H54 (cell line): Measurements from ENCODE around the gene DYRK2.
A peak's percentile ranks its signal among the peaks of the same experiment; 100 is the strongest.

Experiments used
- DNase-seq: peaks from one replicate; pipeline ENCODE4 v3.0.0; 2011; ENCODE audit warnings: low spot score, mixed read lengths; ENCODE audit not compliant: insufficient read length
- FAIRE-seq: peaks from 3 replicates; lab custom pipeline; 2011; peaks lifted over from hg19 to GRCh38; lab: Jason Lieb, UNC
- POLR2A ChIP-seq: IDR thresholded peaks from 2 replicates; pipeline ENCODE4 v1.6.1; 2011; ENCODE audit warnings: low read depth, mild to moderate bottlenecking, low read length

The DYRK2 gene

DNA sequence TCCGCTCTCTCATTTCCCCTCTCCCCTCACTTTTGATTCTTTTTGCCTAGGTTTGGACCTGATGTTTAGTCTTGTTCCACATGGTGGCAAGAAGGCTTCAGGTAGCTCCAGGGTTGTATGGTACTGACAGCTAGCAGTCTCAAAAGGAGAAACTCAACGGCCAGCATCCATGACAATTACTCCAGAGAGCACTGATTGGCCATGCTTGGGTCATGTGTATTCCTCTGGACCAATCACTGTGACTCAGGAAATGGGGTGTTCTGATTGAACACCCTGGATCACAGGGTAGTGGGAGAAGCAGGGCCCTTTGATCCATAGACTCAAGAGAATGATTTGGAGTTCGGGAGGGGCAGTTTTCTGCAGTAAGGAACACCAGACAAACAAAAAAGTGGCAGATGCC lies 45.3 kb downstream of the DYRK2 start:
- no peak for TF ChIP-seq POLR2A
- DNase-seq (no peak), FAIRE-seq (no peak)

DNA sequence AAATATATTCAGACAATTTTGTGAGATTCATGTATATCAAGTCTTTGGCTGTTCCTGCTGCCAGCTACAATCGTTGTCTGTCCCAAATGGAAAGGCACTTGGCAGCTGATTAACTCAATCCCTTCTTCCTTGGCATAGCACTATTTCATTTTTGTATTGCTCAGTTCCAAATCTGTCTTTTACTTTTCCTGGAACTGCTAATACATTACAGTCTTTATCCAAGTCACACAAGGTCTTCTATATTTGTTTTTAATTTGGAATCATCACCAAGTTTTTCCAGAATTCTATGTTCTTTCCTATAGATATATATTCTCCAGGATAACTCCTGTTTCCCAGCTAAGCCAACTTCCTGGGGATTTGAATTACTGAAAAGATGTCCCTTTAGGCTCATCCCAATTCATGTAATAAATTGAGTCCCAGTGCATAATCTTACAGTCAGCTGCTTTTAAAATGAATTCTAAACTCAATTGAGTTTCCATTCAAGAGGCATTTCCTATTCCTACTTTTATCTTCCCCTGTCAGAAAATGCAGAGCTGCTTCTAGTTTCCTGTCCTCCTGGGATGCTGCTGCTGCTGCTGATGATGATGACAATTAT lies 45.9 kb downstream of the DYRK2 start:
- no peak for DNase-seq
- no peak for TF ChIP-seq POLR2A
- no peak for FAIRE-seq

DNA sequence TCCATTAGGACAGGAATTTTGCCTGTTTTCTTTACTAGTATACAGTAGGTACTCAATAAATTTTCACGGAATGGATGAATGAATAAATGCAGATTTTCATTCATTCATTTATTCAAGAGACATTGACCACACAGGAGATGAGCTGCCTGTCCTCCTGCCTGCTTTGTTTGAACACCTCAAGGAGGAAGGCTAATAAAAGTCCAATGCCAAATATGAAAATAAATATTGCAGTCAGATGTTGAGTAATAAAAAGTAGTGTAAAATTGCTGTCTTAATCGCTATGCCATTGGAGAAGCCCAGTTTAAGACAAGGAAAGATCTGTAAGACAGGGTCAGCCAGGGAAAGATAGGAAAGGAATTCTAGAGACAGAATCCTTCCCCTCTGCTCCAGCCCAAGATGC lies 47.4 kb downstream of the DYRK2 start:
- no peak for FAIRE-seq
- no peak for TF ChIP-seq POLR2A
- DNase-seq = no peak

DNA sequence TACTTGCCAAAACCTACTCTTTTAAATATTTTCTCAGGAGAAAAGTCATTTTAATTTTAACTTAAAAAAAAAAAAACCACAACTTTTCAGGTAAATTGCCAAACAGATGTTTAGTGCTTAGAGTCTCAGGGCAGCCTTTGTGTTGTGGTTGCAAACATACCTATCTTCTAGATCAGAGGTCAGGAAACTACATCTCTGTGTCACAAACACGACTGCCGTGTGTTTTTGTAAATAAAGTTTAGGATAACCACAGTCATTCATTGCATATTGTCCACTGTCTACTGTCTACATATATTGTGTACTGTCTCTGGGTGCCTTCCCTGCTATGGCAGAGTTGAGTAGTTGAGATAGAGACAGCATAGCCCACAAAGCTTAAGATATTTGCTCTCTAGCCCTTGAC lies 48.9 kb downstream of the DYRK2 start:
- no peak for TF ChIP-seq POLR2A
- DNase-seq (no peak), FAIRE-seq (peak; percentile 67)

DNA sequence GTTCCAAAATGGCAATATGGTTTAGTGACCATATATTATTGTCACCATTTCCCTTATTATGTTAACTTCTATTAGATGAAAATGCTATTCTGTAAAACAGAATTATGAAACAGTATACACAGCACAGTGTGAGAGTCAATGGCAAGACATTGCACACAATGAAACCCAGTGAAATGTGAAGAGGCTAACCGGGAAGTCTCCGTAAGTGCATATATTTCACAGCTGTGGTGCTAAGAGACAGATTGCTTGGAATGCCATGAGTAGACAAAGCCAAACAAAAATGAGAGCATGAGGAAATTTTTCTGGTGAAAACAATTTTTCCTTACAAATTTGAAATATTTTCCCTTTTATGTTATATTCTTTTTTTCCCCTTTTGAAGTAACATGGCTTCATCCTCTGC lies 49.4 kb downstream of the DYRK2 start:
- no peak for TF ChIP-seq POLR2A
- no peak for DNase-seq

DNA sequence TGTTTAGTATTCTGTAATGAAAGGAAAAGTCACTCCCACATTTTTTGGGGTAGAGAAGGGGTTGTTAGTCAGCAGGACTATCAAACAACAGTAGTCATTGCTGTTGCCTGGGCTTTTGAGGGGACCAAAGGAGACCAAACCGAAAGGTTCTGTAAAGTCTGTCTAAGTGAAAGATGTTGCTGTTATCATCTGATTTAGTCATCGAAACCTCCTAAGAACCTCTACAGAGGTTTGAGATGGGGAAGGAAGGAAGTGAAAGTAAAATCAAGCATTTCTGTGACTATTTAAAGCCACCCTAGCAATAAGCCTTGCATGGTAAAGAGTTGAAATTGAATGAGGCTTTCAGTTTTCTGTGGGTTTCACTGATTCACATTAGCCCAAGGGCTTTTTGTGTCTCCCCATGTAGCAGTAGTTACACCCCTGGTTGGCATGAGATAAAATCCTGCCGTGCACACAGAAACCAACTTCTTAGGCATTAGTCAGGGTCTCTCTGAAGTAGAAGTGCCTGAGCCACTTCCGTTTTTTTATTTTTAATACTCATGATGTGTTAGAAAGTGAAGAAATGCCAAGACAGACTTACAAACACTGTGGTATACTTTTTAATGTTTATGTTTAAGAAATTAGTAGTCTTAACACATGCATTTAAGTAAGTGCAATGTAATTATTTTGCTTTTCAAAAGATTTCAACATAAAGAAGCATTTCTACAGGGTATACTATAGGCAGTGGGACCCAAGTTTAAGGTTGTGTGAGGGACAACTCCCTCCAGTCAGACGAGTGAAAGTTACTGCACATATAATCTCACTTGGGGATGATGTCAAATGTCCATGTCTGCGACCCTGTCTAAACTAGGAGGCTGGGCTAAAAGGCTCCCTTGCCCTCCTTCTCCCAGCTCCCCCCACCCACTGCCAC lies 50.4 kb downstream of the DYRK2 start:
- TF ChIP-seq POLR2A = no peak
- DNase-seq = no peak
- FAIRE-seq = peak; percentile 87

More for the DNA sequence above, 49.4 kb downstream of the DYRK2 start:
- peak; percentile 15 for FAIRE-seq

DNA sequence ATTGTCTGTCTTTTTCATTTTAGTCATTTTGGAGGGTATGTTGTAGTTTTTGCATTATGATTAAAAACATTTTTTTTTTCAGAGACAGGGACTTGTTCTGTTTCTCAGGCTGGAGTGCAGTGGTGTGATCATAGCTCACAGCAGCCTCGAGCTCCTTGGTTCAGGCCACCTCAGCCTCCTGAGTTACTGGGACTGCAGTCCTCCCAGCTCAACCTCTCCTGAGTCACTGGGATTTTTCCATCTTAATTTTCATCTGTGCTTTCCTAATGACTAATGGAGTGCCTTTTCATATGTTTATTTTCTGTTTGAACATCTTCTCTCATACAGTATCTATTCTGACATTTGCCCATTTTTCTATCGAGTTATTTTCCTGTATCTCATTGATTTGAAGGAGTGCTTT lies 52.6 kb downstream of the DYRK2 start:
- FAIRE-seq = no peak
- TF ChIP-seq POLR2A = no peak
- DNase-seq = no peak

DNA sequence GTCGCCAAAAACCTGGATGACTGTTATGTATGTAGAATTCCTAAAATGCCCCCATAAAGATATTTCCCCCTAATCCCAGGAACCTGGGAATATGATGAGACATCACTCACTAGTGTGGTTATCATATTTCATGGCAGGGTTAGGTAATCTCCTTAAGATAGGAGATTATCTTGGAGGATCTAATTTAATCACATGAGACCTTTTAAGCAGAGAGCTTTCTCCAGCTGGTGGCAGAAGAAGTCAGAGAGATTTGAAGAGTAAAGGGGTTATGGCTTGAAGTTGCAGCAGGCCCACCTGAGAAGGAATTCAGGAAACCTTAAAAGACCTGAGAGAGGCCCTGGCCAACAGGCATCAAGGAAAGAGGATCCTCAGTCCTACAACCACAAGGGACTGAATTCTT lies 53.6 kb downstream of the DYRK2 start:
- FAIRE-seq (no peak), DNase-seq (no peak)
- no peak for TF ChIP-seq POLR2A

DNA sequence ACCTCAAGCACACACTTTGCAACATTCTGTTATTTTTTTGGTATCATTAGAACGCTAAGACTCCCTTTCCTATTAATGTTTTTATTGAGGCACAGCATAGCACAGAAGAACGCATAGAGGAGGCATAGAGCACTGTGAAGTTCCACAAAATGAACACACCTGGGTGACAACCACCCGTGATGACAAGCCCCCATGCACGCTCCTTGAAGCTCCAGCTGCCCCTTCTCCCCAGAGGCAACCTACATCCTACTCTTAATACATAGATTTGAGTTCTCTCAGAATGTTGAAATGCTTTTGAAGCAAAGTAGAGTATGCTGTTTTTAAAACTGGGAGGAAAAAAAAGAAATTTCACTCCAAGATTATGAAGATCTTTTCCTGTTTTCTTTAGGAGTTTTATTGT lies 55.5 kb downstream of the DYRK2 start:
- DNase-seq (no peak), FAIRE-seq (no peak)
- no peak for TF ChIP-seq POLR2A

DNA sequence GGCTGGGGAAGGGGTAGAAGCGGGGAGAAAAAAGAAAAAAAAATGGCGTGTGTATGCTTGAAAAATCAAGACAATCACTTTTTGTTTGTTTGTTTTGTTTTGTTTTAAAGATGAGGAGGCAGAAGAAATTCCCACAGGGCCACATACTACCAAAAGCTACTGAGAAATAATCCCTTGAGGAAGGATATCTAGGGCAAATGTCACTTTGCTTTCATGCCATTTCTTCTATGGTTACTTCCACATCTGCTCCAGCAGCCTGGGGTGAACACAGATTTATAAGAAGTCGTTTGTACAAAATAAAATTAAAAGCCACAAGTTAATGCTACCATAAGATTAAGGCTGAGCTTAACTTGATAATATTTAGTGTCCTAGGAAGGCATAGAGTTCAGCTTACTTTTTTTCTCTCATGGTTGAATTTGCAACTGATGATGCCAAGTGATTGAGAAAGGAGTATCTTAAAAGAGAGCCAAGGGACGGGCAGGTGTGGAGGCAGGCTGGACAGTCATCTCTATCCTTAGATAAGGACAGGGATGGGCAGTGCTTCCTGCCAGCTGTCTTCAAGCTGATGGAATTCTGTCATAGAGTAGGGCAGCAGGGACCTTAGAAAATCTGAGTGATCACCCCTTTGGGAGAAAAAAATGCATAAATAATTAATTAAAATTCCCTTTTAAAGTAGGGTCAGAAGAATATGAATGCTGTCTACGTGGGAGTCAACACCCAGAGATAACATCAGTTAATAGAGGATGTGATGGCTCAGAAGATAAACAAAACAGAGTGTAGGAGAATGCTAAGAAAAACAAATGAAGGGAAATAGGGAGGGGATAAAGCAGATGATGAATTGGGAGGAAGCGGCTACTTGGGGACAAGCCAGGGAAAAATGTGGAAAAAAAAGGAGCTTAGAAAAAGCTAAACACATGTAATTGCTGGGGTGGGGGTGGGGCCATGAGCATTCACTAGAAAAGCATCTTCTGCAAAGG lies 57.1 kb downstream of the DYRK2 start:
- TF ChIP-seq POLR2A = no peak
- DNase-seq = no peak

DNA sequence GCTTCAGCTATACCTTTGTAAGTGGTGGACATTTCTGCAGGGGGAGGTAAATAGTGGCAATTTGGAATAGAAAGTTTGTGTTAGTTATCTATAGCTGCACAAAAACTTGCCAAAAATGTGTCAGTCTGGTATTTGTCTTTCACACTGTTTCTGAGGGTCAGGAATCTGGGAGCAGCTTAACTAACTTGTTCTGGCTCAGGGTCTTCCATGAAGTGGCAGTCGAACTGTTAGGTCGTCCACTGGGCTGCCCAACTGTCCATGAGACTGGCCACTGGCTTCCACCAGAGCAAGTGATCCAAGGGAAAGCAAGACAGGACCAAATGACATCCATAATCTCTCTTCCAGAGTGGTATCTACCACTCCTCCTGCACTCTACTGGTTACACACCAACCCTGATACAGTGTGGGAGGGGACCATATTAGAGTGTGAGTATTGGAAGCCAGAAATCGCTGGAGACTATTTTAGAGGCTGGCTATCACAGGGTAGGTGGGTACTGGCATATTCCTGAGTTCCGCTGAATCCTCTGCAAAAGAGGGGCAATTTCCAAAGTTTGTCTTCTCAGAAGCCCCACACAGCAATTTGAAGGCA lies 60.9 kb downstream of the DYRK2 start:
- no peak for TF ChIP-seq POLR2A
- FAIRE-seq (no peak), DNase-seq (no peak)

More for the DNA sequence above, 57.1 kb downstream of the DYRK2 start:
- FAIRE-seq = no peak

DNA sequence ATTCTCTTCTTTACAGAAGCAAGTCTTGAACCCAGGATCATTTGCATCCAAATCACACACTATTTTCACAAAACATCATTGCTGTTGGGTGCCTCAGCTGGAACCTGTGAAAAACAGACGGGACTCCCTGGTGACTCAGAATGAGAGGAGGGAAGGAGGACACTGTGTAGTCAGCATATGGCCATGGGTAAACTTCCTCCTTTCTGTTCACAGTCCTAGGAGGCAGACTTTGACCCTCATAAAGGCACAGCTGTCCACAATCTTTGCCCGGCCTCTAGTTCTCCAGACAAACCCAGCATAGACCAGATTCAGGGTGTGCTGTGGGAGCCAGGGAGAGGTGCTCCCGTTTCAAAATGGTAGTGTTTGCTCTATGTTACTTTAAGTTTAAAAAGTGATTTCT lies 62.0 kb downstream of the DYRK2 start:
- DNase-seq (peak; percentile 13), FAIRE-seq (peak; percentile 55)
- no peak for TF ChIP-seq POLR2A

DNA sequence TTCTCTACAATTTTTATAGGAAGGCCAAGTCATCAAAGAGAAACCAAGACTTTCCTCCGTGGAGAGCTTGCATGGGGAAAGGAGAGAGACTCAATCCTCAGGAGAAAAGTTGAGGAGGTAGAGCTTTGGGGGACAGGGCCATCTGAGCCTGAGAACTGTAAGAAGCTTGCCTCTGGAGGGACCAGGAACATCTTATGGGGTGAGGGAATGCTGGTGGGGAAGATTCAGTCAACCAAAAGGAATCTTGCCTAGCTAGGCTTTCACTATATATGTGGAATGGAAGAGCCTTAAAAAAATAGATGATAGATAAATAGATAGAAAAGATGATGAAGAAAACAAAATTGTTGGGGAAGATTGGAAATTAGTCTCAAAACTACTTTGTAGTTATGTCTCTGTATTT lies 63.5 kb downstream of the DYRK2 start:
- no peak for TF ChIP-seq POLR2A
- DNase-seq (no peak), FAIRE-seq (no peak)
